ENCODE measurements around the gene TAS2R40. TPM values are rescaled to one million over a fixed set of nuclear protein-coding genes. Genes with fewer than 3 reads are reported as not detected.
"Not testable (repeated sequence)": the region's sequence is repeated elsewhere in the genome, so short reads cannot be mapped to it uniquely, and the experiment has no call there.

The TAS2R40 gene
- total and polyA plus RNA-seq, 8 donors: not detected

DNA sequence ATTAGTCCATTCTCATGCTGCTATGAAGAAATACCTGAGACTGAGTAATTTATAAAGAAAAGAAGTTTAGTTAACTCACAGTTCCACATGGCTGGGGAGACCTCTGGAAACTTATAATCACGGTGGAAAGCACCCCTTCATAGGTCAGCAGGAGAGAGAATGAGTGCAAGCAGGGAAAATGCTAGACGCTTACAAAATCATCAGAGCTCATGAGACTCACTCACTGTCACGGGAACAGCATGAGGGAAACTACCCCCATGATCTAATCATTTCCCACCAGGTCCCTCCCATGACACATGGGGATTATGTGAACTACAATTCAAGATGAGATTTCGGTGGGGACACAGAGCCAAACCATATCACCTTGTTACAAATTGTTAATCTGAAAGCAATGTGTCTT, 22.8 kb upstream of the TAS2R40 start:
- H3K9me3 ChIP-seq: no peaks in the 10 kb centered on the region
- TF ChIP-seq, protein P1, sequence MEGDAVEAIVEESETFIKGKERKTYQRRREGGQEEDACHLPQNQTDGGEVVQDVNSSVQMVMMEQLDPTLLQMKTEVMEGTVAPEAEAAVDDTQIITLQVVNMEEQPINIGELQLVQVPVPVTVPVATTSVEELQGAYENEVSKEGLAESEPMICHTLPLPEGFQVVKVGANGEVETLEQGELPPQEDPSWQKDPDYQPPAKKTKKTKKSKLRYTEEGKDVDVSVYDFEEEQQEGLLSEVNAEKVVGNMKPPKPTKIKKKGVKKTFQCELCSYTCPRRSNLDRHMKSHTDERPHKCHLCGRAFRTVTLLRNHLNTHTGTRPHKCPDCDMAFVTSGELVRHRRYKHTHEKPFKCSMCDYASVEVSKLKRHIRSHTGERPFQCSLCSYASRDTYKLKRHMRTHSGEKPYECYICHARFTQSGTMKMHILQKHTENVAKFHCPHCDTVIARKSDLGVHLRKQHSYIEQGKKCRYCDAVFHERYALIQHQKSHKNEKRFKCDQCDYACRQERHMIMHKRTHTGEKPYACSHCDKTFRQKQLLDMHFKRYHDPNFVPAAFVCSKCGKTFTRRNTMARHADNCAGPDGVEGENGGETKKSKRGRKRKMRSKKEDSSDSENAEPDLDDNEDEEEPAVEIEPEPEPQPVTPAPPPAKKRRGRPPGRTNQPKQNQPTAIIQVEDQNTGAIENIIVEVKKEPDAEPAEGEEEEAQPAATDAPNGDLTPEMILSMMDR (IDR thresholded peaks at IDR 0.05): no peak
- no peak for FAIRE-seq
- intact Hi-C loops (cut with DNase I): no loop called here
- no peak for DNase-seq
- no peaks in the 10 kb centered on the region for H3K27me3 ChIP-seq
- H3K4me3 ChIP-seq: no peak overlapping the region
- ATAC-seq: no peak
- no peaks in the 10 kb centered on the region for H3K4me1 ChIP-seq
- H3K27ac ChIP-seq: no peak overlapping the region
- no peaks in the 10 kb centered on the region for H3K36me3 ChIP-seq
- WGBS, 2 donors: 61 to 73% methylated on average over 4 of the region's 4 CpGs

DNA sequence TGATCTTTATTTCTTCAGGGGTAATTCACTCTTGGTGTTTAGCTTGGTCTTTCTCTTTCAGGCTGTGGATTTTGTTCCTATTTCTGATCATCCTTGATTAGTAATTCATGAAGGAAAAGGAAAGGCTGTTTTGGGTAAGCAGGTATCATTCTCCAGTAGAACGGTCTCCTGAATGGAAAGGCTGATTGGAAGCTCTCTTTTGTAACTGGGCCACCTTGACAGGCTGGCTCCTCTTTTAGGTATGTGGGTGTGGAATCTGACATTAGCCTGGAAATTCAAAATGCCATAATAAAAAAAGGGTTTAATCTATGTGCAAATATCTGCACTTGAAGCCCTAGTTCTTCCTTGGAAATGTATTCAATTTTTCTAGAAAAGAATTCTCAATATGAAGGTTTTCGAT, 19.7 kb upstream of the TAS2R40 start:
- Histone ChIP-seq H3K27ac (no peak overlapping the region), H3K27me3 (no peaks in the 10 kb centered on the region), H3K4me3 (no peak overlapping the region), H3K9me3 (no peaks in the 10 kb centered on the region), H3K4me1 (no peaks in the 10 kb centered on the region), H3K36me3 (no peaks in the 10 kb centered on the region)
- no peak for FAIRE-seq
- ATAC-seq: no peak
- TF ChIP-seq, protein P1 (IDR thresholded peaks at IDR 0.05): no peak
- DNase-seq: no peak
- intact Hi-C loops (cut with DNase I): no loop called here
- 85 to 91% methylated on average over 2 of the region's 2 CpGs for WGBS, 2 donors

GRCh38 chr7:143203386-143203785, 18.5 kb upstream of the TAS2R40 start:
- TF ChIP-seq, protein P1 (IDR thresholded peaks at IDR 0.05): no peak

GRCh38 chr7:143205560-143206293, 16.1 kb upstream of the TAS2R40 start:
- H3K4me3 ChIP-seq: no peak overlapping the region
- FAIRE-seq: no peak
- H3K9me3 ChIP-seq: no peaks in the 10 kb centered on the region
- TF ChIP-seq, protein P1 (IDR thresholded peaks at IDR 0.05): no peak
- WGBS, 2 donors: 69 to 72% methylated on average over 13 of the region's 13 CpGs
- peak in 3 of 4 donors; percentile 37 to 86 (median 81) for ATAC-seq
- DNase-seq: peak in 1 of 6 donors; percentile 45
- H3K27ac ChIP-seq: no peak overlapping the region
- no peaks in the 10 kb centered on the region for H3K27me3 ChIP-seq
- no peaks in the 10 kb centered on the region for H3K36me3 ChIP-seq
- intact Hi-C loops (cut with DNase I): no loop called here
- H3K4me1 ChIP-seq: no peaks in the 10 kb centered on the region

More at GRCh38 chr7:143203386-143203785, 18.5 kb upstream of the TAS2R40 start:
- FAIRE-seq: no peak
- H3K9me3 ChIP-seq: no peaks in the 10 kb centered on the region
- H3K4me1 ChIP-seq: no peaks in the 10 kb centered on the region
- ATAC-seq: peak in 1 of 4 donors; percentile 37
- 75 to 82% methylated on average over 3 of the region's 3 CpGs for WGBS, 2 donors
- intact Hi-C loops (cut with DNase I): no loop called here
- H3K4me3 ChIP-seq: no peak overlapping the region
- no peaks in the 10 kb centered on the region for H3K36me3 ChIP-seq
- DNase-seq: no peak
- no peak overlapping the region for H3K27ac ChIP-seq
- H3K27me3 ChIP-seq: no peaks in the 10 kb centered on the region

DNA sequence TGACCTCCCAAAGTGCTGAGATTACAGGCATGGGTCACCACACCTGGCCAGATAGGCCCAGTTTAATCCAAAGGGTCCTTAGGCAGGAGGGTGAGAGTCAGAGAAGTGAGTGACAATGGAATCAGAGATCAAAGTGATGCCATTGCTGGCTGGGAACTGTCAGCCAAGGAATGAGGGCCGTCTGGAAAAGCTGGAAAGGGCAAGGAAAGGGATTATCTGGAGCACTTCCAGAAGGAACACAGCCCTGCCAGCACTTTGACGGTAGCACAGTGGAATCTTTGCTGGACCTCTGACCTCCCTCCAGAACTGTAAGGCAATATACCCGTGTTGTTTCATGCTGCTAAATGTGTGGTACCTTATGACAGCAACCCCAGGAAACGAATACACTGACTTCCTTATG, 11.3 kb upstream of the TAS2R40 start:
- 39 to 43% methylated on average over 4 of the region's 4 CpGs for WGBS, 2 donors
- TF ChIP-seq, protein P1 (IDR thresholded peaks at IDR 0.05): no peak
- H3K27me3 ChIP-seq: no peaks in the 10 kb centered on the region
- no peak overlapping the region for H3K4me3 ChIP-seq
- intact Hi-C loops (cut with DNase I): loop anchor here (5.0 to 10.0 kb wide), 3 partner anchors 196 to 336 kb away; no protein-coding TSS in a partner anchor
- H3K9me3 ChIP-seq: no peaks in the 10 kb centered on the region
- ATAC-seq (no peak), FAIRE-seq (no peak), DNase-seq (no peak)
- H3K27ac ChIP-seq: no peak overlapping the region
- no peaks in the 10 kb centered on the region for H3K36me3 ChIP-seq
- no peaks in the 10 kb centered on the region for H3K4me1 ChIP-seq

DNA sequence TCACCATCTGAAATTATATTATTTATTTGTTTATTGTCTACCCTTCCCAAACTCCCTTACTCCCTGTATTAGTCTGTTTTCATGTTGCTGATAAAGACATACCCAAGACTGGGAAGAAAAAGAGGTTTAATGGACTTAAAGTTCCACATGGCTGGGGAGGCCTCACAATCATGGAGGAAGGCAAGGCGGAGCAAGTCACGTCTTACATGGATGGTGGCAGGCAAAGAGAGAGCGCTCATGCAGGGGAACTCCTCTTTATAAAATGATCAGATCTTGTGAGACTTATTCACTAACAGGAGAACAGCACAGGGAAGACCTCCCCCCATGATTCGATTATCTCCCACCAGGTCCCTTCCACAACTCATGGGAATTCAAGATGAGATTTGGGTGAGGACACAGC, 8.4 kb upstream of the TAS2R40 start:
- not testable (repeated sequence) for H3K4me3 ChIP-seq, H3K36me3 ChIP-seq, H3K27ac ChIP-seq, H3K27me3 ChIP-seq, H3K9me3 ChIP-seq, H3K4me1 ChIP-seq, DNase-seq, ATAC-seq, FAIRE-seq
- intact Hi-C loops (cut with DNase I): loop anchor here (5.0 to 10.0 kb wide), 3 partner anchors 199 to 339 kb away; no protein-coding TSS in a partner anchor
- 88 to 95% methylated on average over 4 of the region's 4 CpGs for WGBS, 2 donors
